Ovary (tissue), 3 donors: Measurements from ENCODE around the gene CTNNBL1.

ENCODE experiments used
- CTCF ChIP-seq, 3 donors: fragments of 450-650 bp in 2 of 3; fragments of 200-600 bp in 1 of 3; IDR thresholded peaks; one replicate each; pipeline versions ENCODE4 v1.5.1 to v1.8.0; 2016 to 2022; ENCODE audit warnings: antibody characterized with exemption in 3 of 3, mild to moderate bottlenecking in 1 of 3
- EP300 ChIP-seq: sonication (generic); formaldehyde crosslinking; IDR thresholded peaks from one replicate; pipeline ENCODE4 v1.6.1; 2017; ENCODE audit warnings: antibody characterized with exemption
- POLR2A ChIP-seq: fragments of 450-650 bp; IDR thresholded peaks from one replicate; pipeline ENCODE4 v1.6.1; 2017; ENCODE audit warnings: antibody characterized with exemption, mild to moderate bottlenecking, moderate library complexity
- donor health status: DM: no; HTN: no; CAD: no.

GRCh38 chr20:37692459-37693166 is 1.2 kb upstream of the CTNNBL1 start:
- TF ChIP-seq POLR2A = no peak
- no peak for TF ChIP-seq CTCF (IDR thresholded peaks at IDR 0.05)
- TF ChIP-seq EP300 = no peak
